NCI-H82 treated with DMSO at 0.1 percent for 48 hours (cell line): ENCODE measurements around the gene TIGAR.
A peak's percentile ranks its signal among the peaks of the same experiment; 100 is the strongest.

Source experiments
- DNase-seq: peaks from one replicate; lab custom pipeline; 2025; ENCODE audit not compliant: unreplicated experiment; lab: John Stamatoyannopoulos, UW

Gene TIGAR, protein sequence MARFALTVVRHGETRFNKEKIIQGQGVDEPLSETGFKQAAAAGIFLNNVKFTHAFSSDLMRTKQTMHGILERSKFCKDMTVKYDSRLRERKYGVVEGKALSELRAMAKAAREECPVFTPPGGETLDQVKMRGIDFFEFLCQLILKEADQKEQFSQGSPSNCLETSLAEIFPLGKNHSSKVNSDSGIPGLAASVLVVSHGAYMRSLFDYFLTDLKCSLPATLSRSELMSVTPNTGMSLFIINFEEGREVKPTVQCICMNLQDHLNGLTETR

DNA sequence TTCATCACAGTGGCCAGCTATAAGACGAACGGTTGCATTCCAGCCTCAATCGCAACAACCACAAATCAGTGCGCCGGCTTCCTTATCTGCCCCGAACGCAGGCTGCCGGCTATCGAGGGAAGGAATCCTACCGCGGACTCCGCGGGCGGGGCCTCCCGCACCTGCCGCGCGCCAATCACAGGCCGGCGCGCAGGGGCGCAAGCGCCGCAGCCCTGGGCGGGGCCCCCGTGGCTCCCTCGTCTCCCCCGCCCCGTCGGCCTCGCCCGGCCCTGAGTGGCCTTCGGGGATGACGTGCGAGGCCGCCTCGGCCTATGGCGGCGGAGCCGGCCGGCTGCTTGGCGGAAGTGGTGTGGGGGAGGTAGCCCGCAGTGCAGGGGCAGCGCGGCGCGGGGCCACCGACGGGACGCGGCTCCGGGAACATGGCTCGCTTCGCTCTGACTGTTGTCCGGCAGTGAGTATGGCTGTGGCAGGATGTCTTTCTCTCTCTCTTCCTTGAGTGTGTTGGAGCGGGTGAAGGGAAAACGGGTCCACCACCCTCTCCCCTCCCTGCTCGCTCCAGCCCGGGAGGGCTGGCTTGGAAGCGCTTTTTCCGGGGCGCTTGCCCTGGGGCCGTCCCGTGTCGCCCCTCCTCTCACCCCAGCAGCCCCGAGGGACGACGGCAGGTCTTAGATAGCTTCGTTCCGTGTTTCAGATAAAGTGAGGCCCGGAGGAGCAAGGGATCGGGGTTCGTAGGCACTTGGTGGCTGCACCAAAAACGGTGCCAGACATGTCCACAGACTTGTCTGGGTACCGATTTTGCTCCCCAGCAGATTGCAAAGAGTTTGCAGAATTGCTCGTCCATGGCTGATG, at the start of gene TIGAR:
TSS of gene TIGAR (plus strand) at position 361 of the 849 bp plus-strand sequence. CDS start at position 420, 59 bp downstream.
- peak; percentile 78 for DNase-seq

DNA sequence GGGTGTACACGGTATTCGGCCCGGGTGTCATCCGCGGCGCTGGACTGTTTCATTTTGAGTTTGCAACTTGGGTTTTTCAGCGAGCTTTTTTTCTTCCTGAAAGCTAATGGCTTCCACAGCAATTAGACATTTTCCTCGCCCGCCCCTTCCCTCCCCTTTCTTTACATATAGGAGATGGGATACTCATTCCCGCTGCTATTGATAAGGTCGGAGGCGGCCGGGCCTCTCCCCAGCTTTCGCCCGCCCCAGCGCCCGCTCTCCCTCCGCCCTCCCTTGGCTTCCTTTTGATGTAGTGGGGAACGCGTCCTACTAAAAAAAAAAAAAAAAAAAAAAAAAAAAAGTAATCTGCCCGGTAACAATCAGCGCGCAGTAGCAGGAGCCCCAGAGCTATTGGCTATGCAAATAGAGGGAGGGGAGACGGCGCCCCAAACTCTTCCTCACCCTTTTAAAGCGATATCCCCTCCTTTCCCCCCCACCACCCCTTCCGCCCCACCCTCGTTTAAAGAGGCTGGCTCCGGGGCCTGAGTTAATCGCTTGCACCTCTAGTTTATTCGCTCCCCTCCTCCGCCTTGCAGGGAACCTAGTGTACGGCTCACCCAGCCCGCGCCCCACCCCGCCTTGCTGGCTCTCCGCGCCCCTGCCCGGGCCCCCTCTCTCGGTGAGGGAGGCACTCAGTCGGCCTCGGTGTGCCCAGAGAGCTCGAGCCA, 49.1 kb upstream of the TIGAR start:
- DNase-seq, result peak; percentile 73

DNA sequence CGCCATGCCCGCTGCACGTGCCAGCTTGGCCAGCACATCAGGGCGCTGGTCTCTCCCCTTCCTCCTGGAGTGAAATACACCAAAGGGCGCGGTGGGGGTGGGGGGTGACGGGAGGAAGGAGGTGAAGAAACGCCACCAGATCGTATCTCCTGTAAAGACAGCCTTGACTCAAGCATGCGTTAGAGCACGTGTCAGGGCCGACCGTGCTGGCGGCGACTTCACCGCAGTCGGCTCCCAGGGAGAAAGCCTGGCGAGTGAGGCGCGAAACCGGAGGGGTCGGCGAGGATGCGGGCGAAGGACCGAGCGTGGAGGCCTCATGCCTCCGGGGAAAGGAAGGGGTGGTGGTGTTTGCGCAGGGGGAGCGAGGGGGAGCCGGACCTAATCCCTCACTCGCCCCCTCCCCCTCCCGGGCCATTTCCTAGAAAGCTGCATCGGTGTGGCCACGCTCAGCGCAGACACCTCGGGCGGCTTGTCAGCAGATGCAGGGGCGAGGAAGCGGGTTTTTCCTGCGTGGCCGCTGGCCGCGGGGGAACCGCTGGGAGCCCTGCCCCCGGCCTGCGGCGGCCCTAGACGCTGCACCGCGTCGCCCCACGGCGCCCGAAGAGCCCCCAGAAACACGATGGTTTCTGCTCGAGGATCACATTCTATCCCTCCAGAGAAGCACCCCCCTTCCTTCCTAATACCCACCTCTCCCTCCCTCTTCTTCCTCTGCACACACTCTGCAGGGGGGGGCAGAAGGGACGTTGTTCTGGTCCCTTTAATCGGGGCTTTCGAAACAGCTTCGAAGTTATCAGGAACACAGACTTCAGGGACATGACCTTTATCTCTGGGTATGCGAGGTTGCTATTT, 48.4 kb upstream of the TIGAR start:
- peak; percentile 68 for DNase-seq

DNA sequence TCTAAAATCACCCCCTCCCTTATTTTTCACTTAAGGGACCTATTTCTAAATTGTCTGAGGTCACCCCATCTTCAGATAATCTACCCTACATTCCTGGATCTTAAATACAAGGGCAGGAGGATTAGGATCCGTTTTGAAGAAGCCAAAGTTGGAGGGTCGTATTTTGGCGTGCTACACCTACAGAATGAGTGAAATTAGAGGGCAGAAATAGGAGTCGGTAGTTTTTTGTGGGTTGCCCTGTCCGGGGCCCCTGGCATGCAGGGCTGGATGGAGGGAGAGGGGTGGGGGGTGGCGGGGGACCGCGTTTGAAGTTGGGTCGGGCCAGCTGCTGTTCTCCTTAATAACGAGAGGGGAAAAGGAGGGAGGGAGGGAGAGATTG, 47.8 kb upstream of the TIGAR start:
- no peak for DNase-seq

DNA sequence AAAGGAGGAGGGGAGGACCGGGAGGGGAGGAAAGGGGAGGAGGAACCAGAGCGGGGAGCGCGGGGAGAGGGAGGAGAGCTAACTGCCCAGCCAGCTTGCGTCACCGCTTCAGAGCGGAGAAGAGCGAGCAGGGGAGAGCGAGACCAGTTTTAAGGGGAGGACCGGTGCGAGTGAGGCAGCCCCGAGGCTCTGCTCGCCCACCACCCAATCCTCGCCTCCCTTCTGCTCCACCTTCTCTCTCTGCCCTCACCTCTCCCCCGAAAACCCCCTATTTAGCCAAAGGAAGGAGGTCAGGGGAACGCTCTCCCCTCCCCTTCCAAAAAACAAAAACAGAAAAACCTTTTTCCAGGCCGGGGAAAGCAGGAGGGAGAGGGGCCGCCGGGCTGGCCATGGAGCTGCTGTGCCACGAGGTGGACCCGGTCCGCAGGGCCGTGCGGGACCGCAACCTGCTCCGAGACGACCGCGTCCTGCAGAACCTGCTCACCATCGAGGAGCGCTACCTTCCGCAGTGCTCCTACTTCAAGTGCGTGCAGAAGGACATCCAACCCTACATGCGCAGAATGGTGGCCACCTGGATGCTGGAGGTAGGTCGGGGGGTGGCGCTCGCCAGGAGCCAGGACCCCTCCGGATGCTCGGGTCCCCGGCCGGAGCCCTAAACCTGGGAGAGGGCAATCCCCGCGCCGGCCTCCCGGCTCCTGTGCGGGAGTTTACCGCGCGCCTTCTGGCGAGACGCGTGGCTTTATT, 47.2 kb upstream of the TIGAR start, which contains the start of gene CCND2:
TSS of gene CCND2 (plus strand) at position 111 of the 744 bp plus-strand sequence. CDS start at position 390, 279 bp downstream.
- DNase-seq, result peak; percentile 93

DNA sequence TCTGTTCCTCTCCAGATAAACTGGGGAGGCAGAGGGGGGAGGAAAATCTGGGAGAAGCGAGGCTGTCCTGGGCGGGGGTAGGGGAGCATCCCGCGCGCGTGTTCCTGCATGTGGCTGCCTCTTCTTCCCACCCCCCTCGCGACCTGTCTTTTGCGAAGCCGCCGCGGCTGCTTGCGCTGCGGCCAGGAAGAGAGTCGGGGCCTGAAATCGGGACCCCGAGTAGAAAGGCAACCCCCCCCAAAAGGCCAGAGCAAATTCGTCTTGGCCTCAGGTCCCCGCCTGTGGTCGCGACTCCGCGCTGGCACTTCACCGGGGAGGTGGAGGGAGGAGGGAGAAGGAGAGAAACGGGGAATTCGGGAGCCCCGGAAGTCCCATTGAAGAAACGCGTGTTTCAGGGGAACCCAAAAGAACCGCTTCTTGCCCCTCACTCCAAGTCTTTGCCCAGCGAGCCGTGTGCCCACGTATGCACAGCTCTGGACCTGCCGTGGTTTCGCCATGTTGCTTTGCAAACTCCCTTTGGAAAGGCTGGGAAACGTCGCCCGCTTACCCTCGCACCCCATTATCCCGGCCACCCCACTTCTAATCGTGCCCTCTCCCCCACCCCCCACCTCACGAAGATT, 46.5 kb upstream of the TIGAR start:
- no peak for DNase-seq

DNA sequence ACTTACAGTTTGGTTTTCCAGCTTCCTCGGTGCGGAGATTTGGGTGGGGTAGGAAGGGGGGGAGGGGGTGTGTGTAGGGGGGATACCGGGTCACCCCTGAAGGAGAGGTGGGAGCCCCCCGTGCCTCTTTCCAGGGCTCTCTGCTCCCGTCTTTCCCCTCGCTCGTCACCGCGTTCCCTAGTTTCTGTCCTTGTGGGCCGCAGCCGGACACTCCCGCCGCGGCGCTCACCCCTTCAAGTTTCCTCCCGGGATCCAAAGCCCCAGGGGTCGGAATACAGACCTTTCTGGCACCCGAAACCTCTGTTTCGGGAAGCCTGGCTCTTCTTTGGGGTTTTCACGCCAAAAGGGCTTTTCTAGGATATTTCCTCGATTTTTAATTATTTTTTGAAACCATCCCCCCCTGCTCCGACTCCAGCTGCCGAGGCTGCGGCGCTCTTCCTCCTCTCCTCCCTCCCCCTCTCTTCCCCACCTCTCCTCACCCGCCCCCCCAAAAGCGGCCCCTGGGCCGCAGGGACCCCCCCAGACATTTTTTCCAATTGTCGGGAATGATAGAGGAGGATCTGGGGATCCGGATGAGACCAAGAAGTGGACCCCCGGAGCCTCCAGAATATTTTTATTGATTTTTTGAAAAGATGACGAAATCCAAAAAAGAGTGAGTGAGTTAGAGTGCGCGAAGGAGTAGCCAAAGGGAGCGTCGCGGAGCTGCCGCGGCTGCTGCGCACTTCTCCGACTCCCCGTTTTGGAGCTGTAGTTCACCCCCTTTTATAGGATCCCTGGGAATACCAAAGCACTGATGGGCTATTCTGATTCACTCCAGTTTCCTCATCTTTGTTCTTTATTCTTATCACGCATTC, 45.8 kb upstream of the TIGAR start:
- DNase-seq, result no peak

DNA sequence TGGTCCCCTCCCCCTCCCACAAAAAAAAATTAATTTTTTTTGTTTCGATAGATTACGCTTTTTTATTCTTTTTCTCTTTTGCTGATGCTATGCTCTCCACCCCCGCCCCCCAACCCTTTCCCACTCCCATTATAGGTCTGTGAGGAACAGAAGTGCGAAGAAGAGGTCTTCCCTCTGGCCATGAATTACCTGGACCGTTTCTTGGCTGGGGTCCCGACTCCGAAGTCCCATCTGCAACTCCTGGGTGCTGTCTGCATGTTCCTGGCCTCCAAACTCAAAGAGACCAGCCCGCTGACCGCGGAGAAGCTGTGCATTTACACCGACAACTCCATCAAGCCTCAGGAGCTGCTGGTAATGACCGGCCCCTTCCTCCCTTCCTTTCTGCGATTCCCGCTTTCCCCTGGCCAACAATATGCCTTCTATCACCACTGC, 45.1 kb upstream of the TIGAR start:
- no peak for DNase-seq

DNA sequence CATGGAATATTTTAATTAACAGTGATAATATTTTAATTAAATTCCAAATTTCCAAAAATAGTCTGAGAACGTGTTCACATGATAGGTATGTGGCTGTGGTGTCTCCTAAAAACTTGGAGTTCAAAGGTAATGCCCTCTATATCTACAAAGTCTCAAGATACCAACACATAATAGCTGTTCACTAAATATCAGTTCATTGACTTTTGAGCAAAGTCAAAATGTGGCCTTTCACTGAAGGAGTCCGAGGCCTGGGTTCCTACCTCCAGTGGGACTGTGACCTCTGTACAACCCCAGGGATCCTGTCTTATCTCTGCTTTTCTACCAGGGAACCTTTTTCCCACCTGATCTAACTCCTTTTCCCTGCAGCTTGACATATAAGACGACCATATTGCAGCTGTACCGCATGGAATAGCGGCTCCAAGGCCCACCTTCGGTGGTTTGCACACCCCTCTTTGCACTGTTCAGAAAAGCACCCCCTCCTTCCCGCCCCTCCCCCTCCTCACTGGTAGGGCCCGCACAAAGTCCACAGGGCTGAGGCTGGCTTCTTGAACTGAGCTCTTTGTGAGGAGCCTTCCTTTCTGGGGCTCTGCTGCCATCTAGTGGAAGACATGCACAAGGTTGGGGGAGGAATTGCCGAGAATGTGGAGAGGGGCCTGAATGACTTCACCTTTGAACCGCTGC, 44.3 kb upstream of the TIGAR start:
- DNase-seq, result peak; percentile 75

DNA sequence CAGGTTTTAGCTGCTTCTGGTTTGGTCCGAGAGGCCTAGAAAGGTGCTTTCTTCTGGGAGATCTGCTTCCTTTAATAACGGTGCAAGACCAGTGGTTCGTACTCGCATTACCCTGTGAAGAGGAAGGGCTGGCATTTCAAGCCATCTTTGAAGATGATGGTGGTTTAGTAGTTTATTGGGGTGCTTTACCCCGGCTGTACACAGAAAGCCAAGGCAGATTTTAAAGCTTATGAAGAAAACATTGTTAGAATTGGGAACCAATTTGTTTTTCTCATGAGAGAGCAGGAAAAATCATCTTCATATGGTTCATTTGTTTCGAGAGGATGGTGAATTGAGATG, 43.8 kb upstream of the TIGAR start:
- DNase-seq, result no peak

DNA sequence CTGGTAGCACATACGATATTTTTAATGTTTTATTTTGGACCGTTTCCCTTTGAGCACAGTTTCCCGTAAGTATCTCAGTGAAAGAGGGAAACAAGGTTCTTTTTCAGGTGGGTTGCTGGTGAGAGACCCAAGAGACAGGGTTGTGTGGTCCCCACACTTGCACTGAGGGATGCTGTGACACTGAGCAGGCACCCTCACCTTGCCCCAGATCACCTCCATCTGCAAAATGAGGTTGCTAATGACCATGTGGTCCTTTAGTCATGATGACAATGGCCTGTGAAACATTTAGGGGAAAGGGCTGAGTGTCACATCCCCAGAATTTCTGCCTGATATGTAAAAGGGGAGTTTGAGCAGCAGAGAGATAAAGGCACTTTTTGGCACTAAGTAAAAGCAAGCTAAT, 43.2 kb upstream of the TIGAR start:
- DNase-seq, result no peak

DNA sequence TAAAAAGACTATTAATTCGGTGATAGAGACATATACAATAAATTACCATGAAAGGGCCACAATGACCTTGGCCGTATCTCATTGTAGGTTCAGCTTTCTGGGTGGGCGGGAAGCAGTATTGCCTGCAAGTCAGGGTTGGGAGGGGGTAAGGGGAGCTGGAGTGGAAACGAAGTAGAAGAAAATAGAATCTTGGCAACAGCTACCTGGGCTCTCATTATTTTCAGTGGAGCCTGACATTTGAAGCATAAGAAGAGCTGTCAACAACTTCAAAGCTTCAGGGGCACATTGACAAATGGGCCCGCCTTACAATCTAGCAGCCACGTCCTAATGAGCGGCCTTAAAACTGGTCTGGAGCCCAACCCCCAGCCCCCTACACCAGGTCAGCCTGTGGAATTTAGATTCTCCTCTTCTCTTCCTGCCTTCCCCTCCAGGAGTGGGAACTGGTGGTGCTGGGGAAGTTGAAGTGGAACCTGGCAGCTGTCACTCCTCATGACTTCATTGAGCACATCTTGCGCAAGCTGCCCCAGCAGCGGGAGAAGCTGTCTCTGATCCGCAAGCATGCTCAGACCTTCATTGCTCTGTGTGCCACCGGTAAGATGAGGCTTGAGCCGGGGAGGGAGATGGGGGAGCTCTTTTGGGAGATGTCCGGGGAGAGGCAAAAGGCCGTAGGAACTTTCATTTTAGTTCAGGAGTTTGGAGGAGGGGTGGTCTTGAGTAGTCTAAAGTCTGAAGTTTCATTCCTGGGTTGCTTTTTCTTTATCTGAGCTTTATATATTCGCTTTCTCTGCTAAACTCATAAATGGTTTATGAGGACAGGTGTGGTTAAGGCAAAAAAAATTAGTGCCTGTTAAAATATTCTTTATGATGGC, 42.5 kb upstream of the TIGAR start:
- no peak for DNase-seq

DNA sequence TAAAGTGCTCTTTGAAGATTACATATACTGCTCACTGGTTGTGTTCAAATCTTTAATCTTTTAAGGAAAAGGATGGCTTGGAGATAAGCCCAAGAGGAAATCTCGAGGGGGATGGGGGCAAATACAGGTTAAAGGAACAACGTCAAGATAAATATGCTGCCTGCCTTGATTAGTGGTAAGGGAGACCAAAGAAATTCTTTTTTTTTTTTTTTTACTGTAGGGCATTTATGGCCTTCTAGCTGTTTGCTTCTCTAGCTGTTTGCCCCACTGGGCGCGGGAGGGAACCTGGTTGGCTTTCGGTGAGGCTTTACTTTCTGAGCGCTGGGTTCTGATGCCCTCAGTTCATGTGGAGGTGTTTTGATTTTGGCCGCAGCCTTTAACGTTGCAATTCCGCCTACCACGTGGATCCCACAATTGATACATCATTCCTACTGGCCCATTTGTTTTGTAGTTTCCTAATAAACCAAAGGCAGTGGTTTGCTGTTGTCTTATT, 41.8 kb upstream of the TIGAR start:
- no peak for DNase-seq

DNA sequence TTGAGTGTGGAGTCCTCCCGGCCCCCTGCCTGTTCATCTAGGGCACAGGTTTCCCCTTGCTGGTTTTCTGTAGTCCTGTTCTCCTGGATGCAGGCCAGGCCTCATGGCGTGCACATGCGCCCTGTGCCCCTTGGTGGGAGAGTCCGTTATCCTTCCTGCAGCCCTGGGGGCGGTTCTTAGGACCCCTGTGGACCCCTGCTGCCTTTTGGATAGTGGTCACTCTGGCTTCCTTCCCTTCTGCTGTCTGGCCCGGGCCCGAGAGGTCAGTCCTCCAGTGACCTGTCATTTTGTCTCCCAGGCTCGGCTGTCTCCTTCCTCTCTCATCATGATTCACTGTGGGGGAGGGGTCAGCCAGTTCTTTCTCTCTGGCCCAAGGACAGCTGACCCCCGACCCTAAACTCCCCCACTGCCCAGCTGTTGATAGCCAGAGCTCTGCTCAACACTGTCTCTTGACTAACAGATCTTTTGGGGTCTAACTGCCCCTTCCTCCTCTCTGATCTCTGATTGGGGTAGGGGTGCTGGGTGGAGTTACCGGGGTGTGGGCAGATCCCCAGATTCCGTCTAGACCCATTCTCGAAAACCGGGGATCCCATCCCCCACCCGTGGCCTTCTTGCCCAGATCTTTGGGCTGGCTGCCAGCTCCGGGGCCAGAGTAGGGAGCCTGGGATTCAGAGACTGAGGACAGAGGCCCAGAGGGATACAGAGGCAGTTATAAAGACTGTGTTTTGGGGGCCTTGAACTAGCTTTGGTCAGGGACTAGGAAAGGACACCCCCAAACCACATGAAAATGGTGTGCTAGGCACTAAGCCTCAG, 40.5 kb upstream of the TIGAR start:
- no peak for DNase-seq

DNA sequence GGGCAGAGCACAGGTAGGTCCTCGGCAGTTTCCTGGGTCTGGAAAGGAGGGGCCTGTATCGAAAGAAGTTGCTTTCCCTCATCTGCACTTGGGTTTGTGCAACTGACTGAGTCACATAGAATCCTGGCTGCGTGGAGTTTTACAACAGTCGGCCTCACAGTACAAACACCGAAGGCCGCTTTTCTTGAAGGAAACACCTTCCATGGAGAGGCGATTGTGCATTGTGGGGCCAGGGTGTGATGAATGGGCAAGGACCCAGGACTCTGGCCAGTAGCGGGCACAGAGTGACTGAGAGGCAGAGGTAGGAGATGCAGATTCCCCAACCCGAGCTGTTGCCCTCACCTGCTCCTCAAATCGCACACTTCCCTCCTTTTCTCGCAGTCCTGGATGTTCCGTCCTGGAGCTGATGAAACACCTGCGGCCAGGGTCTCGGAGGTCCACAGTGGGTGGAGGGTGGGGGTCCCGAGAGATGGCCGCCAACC, 39.8 kb upstream of the TIGAR start:
- no peak for DNase-seq
